Large intestine (tissue), 3 donors: ENCODE data around the gene GALNTL6. TPM values are rescaled to one million over a fixed set of nuclear protein-coding genes. Genes with fewer than 3 reads are reported as not detected.

Experiments
- DNase-seq, 2 donors: peaks; one replicate each; pipeline versions ENCODE4 v3.0.0 to v3.0.0-alpha.2; 2013
- H3K27ac ChIP-seq: one replicate; pipeline ENCODE4 v1.5.1; 2013; ENCODE audit warnings: low read length
- H3K27me3 ChIP-seq: 2 replicates; pipeline ENCODE4 v1.6.1; 2013; ENCODE audit warnings: low read length; ENCODE audit not compliant: control insufficient read depth, insufficient read depth
- H3K36me3 ChIP-seq: 2 replicates; pipeline ENCODE4 v1.6.1; 2013; ENCODE audit warnings: low read length; ENCODE audit not compliant: control insufficient read depth, insufficient read depth
- H3K4me1 ChIP-seq: one replicate; pipeline ENCODE4 v1.6.1; 2013; ENCODE audit warnings: low read length; ENCODE audit not compliant: control insufficient read depth, insufficient read depth
- H3K4me3 ChIP-seq: one replicate; pipeline ENCODE4 v1.5.1; 2013; ENCODE audit warnings: low read length
- H3K9me3 ChIP-seq: one replicate; pipeline ENCODE4 v1.6.1; 2013; ENCODE audit warnings: mild to moderate bottlenecking, low read depth, low read length, moderate library complexity; ENCODE audit not compliant: control insufficient read depth
- WGBS: methylation state at CpG from one replicate; pipeline ENCODE4 v1.1.5; 2013; ENCODE audit warnings: low lambda C conversion rate; ENCODE audit not compliant: insufficient coverage; 5-methylcytosine and 5-hydroxymethylcytosine counted together
- polyA plus RNA-seq: library from polyadenylated mRNA; unstranded; fragments of 120-200 nt; gene quantifications from one replicate; pipeline ENCODE4 v1.2.1, GENCODE V29; 2013

GALNTL6 gene
- polyA plus RNA-seq, 1 donor: 0.84 TPM

DNA sequence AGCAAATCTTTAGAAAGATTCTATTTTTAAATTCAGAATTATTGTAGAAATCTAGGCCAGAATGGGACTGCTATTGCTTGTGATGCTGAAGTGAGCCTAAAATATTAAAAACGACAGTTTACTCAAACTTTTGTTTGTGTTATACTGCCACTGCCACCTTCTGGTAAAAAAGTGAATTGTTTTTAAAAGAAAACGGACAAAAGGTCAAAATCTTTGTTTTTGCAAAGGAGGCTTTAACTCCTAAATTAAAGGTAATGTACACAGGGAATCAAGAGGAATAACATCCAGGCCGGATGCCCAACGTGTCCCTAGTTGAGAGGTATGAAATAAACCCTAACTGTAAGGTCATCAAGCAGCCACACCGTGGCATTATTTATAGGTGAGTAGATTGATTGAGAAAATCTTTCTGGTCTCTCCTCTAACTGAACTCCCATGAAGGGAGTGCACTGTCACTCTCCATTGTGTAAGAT is 1017.1 kb downstream of the GALNTL6 start:
- H3K9me3 ChIP-seq: no peaks in the 10 kb centered on the region
- no peaks in the 10 kb centered on the region for H3K4me1 ChIP-seq
- H3K4me3 ChIP-seq: no peak overlapping the region
- H3K27me3 ChIP-seq: no peaks in the 10 kb centered on the region
- no peak overlapping the region for H3K27ac ChIP-seq
- 6% methylated on average over 3 of the region's 5 CpGs for WGBS
- no peak for DNase-seq
- H3K36me3 ChIP-seq: no peaks in the 10 kb centered on the region

DNA sequence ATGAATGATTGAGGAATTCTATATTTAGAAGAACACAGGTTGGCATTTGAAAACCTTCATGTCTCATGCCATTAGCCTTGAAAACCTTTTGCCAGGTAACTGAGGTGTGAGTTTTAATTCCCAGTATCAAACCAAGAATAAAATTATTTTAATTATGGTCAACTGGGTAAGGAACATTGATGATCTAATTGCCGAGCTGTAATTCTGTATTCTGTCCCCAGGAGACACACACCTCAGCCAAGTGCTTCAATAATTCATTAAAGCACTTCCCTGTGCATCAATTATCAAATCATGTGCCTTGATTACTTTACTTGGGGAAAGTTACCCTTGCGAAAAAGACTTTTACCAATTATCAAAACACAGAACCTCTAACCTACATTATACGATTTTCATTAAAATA is 1023.5 kb downstream of the GALNTL6 start:
- no peak overlapping the region for H3K4me3 ChIP-seq
- H3K27me3 ChIP-seq: no peaks in the 10 kb centered on the region
- H3K4me1 ChIP-seq: no peaks in the 10 kb centered on the region
- WGBS: 94% methylated on average over 2 of the region's 3 CpGs
- H3K9me3 ChIP-seq: no peaks in the 10 kb centered on the region
- no peak for DNase-seq
- no peaks in the 10 kb centered on the region for H3K36me3 ChIP-seq
- H3K27ac ChIP-seq: no peak overlapping the region

DNA sequence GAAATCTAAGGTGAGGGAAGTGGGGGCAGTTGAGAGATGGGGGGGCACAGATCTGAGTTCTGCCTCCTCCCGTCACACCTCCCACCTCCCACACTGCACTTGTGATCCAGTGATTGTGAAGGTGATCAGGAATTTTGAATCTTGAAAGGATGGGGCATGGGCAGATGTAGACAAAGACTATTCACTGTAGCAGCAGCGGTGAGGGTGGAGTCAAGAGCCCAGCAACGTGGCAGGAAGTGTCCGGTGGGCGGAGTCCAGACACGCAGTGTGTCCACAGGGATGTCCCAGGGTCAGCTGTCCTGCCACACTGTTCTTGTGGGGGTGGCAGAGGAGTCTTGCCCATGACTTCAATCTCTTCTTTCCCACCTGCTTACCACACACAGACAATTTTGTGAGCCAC is 1024.9 kb downstream of the GALNTL6 start:
- no peaks in the 10 kb centered on the region for H3K27me3 ChIP-seq
- no peak for DNase-seq

DNA sequence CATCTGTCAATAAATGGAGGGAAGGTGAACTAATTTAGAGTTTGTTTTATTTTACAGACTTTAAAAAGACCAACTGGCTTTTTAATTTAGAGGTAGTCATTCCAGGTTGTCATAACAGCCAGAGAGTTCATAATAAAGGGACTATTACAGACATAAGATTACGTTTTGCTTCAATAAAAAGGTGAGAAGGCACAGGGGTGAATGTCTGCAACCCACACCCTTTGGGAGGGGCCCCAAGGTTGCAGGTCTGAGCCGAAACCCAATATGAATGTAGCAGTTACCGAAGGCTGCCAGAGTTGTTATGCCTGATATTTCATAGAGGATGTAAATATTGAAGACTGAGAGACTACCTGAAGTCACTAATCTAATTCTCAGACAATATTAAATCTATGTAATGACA is 1025.7 kb downstream of the GALNTL6 start:
- H3K9me3 ChIP-seq: no peaks in the 10 kb centered on the region
- no peaks in the 10 kb centered on the region for H3K4me1 ChIP-seq
- no peak overlapping the region for H3K27ac ChIP-seq
- 13% methylated on average over 1 of the region's 3 CpGs for WGBS
- no peak for DNase-seq
- H3K36me3 ChIP-seq: no peaks in the 10 kb centered on the region
- no peaks in the 10 kb centered on the region for H3K27me3 ChIP-seq
- no peak overlapping the region for H3K4me3 ChIP-seq

More for the DNA sequence above, 1024.9 kb downstream of the GALNTL6 start:
- no CpG with 5 or more reads among the region's 6 CpGs for WGBS
- no peaks in the 10 kb centered on the region for H3K4me1 ChIP-seq
- H3K4me3 ChIP-seq: no peak overlapping the region
- no peaks in the 10 kb centered on the region for H3K36me3 ChIP-seq
- no peaks in the 10 kb centered on the region for H3K9me3 ChIP-seq
- no peak overlapping the region for H3K27ac ChIP-seq

DNA sequence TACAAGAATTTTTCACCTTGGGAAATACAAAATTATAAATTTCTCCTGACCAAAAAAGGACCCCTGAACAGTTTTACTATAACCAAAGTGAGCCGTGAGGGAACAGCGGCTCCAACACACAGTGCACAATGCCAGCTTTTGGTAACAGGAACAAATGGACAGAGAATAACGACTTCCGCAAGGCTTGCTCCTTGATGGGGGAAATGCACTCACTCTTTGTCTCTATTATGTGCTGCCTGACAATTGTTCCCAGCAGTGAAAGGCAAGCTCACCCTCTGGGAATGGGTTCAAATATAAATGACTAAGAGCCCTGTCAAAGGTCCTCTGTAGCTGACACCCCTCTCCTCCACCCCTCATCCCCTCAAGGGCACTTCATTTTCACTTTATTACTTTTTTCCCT is 1029.6 kb downstream of the GALNTL6 start:
- no peak overlapping the region for H3K27ac ChIP-seq
- no peak for DNase-seq
- no peaks in the 10 kb centered on the region for H3K9me3 ChIP-seq
- no peaks in the 10 kb centered on the region for H3K4me1 ChIP-seq
- H3K4me3 ChIP-seq: no peak overlapping the region
- no peaks in the 10 kb centered on the region for H3K36me3 ChIP-seq
- no CpG with 5 or more reads among the region's 4 CpGs for WGBS
- H3K27me3 ChIP-seq: no peaks in the 10 kb centered on the region

DNA sequence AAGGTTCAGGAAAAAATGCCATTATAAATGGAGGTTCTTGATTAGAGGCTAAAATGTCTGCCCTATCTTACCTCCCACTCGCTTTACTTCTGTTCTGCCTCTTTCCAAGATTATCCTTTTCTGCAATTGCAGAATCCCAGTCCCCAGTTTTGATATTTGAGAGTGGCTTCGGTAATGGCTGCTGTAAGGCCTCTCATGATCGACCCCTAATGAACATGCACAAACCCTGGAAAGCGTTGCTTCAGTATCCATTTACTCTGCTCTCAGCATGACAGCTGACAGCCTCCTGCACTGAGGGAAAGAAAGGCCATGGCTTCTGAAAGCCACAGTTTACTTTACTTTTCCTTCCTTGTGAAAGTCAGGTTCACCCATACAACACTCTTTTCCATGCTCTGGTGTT is 1030.0 kb downstream of the GALNTL6 start:
- H3K9me3 ChIP-seq: no peaks in the 10 kb centered on the region
- H3K27me3 ChIP-seq: no peaks in the 10 kb centered on the region
- H3K27ac ChIP-seq: no peak overlapping the region
- no peaks in the 10 kb centered on the region for H3K4me1 ChIP-seq
- no peak for DNase-seq
- no peaks in the 10 kb centered on the region for H3K36me3 ChIP-seq
- WGBS: 83% methylated on average over 1 of the region's 4 CpGs
- no peak overlapping the region for H3K4me3 ChIP-seq

DNA sequence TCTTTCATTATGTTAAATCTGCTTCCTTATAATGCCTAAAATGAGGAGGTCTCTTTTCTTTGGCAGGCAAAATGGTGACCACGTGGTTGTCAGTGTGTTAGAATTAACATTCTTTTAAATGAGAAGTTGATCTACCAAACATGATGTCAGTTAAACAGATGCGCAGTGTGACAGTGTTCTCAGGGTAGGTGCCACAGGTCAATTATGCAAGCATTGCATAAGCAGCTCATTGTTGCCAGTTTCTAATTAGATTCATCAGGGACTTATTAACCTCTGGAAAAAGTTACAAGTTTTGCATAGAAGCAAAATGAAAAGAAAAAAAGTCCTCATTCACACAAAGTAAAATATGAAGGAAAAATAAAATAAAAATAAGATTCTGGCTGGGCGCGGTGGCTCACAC is 1031.4 kb downstream of the GALNTL6 start:
- H3K27me3 ChIP-seq: no peaks in the 10 kb centered on the region
- H3K27ac ChIP-seq: no peak overlapping the region
- no peaks in the 10 kb centered on the region for H3K4me1 ChIP-seq
- WGBS: 96% methylated on average over 3 of the region's 4 CpGs
- no peak for DNase-seq
- H3K4me3 ChIP-seq: no peak overlapping the region
- no peaks in the 10 kb centered on the region for H3K9me3 ChIP-seq
- H3K36me3 ChIP-seq: no peaks in the 10 kb centered on the region

DNA sequence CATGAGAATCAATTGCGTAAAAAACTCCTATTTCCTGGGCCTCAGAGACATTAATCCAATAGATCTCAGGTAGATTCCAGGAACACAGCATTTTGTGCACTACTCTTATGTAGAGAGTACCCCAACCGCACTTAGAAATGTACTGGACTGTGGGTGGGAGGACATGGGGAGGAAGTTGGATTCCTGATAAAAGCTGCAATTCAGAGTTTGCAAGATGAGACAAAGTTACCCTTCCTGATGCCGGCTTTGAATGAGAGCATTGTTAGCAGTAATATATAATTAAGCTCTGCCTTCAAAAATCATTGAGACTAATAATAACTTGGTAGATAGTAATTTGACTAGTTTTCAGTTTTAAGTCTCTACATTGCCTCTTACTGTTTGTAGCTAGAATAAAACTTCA is 1032.1 kb downstream of the GALNTL6 start:
- H3K4me1 ChIP-seq: no peaks in the 10 kb centered on the region
- WGBS: 100% methylated on average over 1 of the region's 3 CpGs
- no peaks in the 10 kb centered on the region for H3K36me3 ChIP-seq
- H3K4me3 ChIP-seq: no peak overlapping the region
- no peaks in the 10 kb centered on the region for H3K9me3 ChIP-seq
- DNase-seq: no peak
- H3K27ac ChIP-seq: no peak overlapping the region
- H3K27me3 ChIP-seq: no peaks in the 10 kb centered on the region

DNA sequence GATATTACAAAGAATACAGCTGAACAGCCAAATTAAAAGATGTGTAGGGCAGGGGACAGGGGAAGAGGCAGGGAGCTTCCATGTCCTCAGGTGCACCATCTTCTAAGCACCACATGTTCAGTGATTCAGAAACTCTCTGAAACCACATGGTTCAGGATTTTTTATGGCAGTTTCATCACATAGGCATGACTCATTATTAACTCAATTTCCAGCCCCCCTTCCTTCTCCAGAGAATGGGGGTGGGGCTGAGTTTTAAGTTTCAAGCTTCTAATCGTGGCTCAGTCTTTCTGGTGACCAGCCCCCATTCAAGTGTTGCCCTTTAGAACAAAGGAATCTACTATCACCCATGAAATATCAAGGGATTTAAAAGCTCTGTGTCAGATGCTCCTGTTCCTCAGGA is 1037.6 kb downstream of the GALNTL6 start:
- no peaks in the 10 kb centered on the region for H3K9me3 ChIP-seq
- no peaks in the 10 kb centered on the region for H3K4me1 ChIP-seq
- DNase-seq: no peak
- H3K27ac ChIP-seq: no peak overlapping the region
- no peaks in the 10 kb centered on the region for H3K27me3 ChIP-seq
- H3K4me3 ChIP-seq: no peak overlapping the region
- no peaks in the 10 kb centered on the region for H3K36me3 ChIP-seq
- no CpG with 5 or more reads among the region's 1 CpG for WGBS

DNA sequence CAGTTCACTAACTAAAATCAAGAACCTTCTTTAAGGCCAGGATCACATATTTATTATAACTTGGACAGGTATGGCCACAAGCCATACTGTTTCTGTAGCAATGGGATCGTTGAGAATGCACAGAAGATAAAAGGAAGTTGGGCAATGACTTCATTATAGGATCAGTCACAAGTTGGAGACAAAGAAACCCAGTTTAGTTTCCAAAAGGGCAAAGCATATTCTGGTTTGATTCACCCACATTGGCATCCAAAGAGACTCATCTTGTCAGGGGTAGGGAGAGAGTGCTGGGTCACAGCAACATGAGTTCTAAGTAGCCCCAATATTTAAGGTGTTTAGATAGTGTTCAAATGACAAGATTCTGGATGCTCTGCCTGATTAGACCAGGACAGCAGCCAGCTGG is 1038.3 kb downstream of the GALNTL6 start:
- DNase-seq: no peak
- Histone ChIP-seq H3K4me3 (no peak overlapping the region), H3K4me1 (no peaks in the 10 kb centered on the region), H3K36me3 (no peaks in the 10 kb centered on the region), H3K27ac (no peak overlapping the region), H3K9me3 (no peaks in the 10 kb centered on the region), H3K27me3 (no peaks in the 10 kb centered on the region)
- no CpG with 5 or more reads among the region's 1 CpG for WGBS

DNA sequence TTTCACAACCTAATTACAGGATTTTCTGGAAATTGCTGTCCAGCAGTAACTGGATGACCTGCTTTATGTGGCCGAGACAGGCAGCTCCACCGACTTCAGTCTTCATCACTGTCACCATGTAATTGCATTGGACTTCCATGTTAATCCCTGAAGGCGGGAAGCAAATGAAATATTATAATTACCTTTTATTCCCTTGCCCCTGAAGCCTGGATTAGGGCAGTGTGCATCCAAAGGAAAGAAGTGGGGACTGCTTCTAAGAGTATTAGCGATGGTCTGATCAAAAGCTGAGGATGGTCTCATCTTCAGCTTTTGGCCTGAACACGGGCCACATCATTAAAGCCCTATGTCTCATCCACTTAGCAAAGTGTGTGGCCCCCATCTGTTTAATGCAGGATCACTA is 1043.8 kb downstream of the GALNTL6 start:
- Histone ChIP-seq H3K36me3 (no peaks in the 10 kb centered on the region), H3K4me3 (no peak overlapping the region), H3K27me3 (no peaks in the 10 kb centered on the region), H3K4me1 (no peaks in the 10 kb centered on the region), H3K27ac (no peak overlapping the region), H3K9me3 (no peaks in the 10 kb centered on the region)
- WGBS: no CpG with 5 or more reads among the region's 5 CpGs
- no peak for DNase-seq
